Prostate gland (tissue), 2 donors: ENCODE measurements around the gene COIL. TPM values are rescaled to one million over a fixed set of nuclear protein-coding genes. Genes with fewer than 3 reads are reported as not detected.

Experiments used
- DNase-seq: peaks from one replicate; pipeline ENCODE4 v3.0.0-alpha.2; 2019; ENCODE audit warnings: low spot score
- H3K27ac ChIP-seq, 2 donors: fragments of 200-600 bp; sonication (generic); 2 replicates each; pipeline ENCODE4 v1.5.1; 2017 to 2019
- H3K27me3 ChIP-seq: fragments of 200-600 bp; sonication (generic); replicated peaks from 2 replicates; pipeline ENCODE4 v1.5.1; 2019; ENCODE audit not compliant: insufficient read depth
- H3K36me3 ChIP-seq, 2 donors: fragments of 200-600 bp; sonication (generic); 1 replicate in 1 of 2; 2 replicates in 1 of 2; pipeline versions ENCODE4 v1.5.1 to v1.8.1; 2017 to 2019
- H3K4me1 ChIP-seq: fragments of 200-600 bp; sonication (generic); replicated peaks from 2 replicates; pipeline ENCODE4 v1.5.1; 2019
- H3K4me3 ChIP-seq, 2 donors: fragments of 200-600 bp; sonication (generic); 2 replicates each; pipeline ENCODE4 v1.5.1; 2017 to 2019
- H3K9me3 ChIP-seq: fragments of 200-600 bp; sonication (generic); 2 replicates; pipeline ENCODE4 v1.5.1; 2017
- CTCF ChIP-seq, 4 experiments: fragments of 200-600 bp in 2 of 4; fragments of 450-650 bp in 2 of 4; sonication (generic) in 2 of 4; IDR thresholded peaks; 1 replicate in 3 of 4; 2 replicates in 1 of 4; pipeline ENCODE4 v1.5.1; 2016 to 2019; ENCODE audit warnings: antibody characterized with exemption in 4 of 4, mild to moderate bottlenecking in 2 of 4, moderate library complexity in 2 of 4
- POLR2A ChIP-seq: fragments of 450-650 bp; IDR thresholded peaks from one replicate; pipeline ENCODE4 v1.6.1; 2016; ENCODE audit warnings: antibody characterized with exemption, mild to moderate bottlenecking
- POLR2AphosphoS5 ChIP-seq: sonication (generic); formaldehyde crosslinking; IDR thresholded peaks from one replicate; pipeline ENCODE4 v1.6.1; 2017; ENCODE audit warnings: antibody characterized with exemption
- WGBS: methylation state at CpG from one replicate; pipeline ENCODE4 v1.1.5; 2018; 5-methylcytosine and 5-hydroxymethylcytosine counted together
- intact Hi-C: fragments of 100-400 bp; cut with DNase I; formaldehyde crosslinking; loops from one replicate; pipeline ENCODE4 v1.14.2; 2022
- total RNA-seq, 2 donors: library from RNA; depleted of rRNA; stranded (reverse); fragments of >200 nt; gene quantifications; one replicate each; pipeline ENCODE4 v1.1.0, GENCODE V29; 2016

COIL gene
- total RNA-seq, 2 donors from 2014 or later: 14.8 to 22.3 TPM

- H3K27ac ChIP-seq: no peak overlapping the region
- no peaks in the 10 kb centered on the region for H3K4me1 ChIP-seq
- H3K36me3 ChIP-seq: no peaks in the 10 kb centered on the region
- H3K4me3 ChIP-seq: no peak overlapping the region
- TF ChIP-seq POLR2AphosphoS5 (no peak), POLR2A (no peak), CTCF (IDR thresholded peaks at IDR 0.05) (no peak)
- no peaks in the 10 kb centered on the region for H3K27me3 ChIP-seq
- intact Hi-C loops: no loop called here
- no peaks in the 10 kb centered on the region for H3K9me3 ChIP-seq
- no peak for DNase-seq
Measured at GRCh38 chr17:56929362-56929969, 31.4 kb downstream of the COIL start.

- Histone ChIP-seq H3K4me3 (no peak overlapping the region), H3K27me3 (no peaks in the 10 kb centered on the region), H3K36me3 (no peaks in the 10 kb centered on the region), H3K27ac (no peak overlapping the region), H3K9me3 (no peaks in the 10 kb centered on the region), H3K4me1 (no peaks in the 10 kb centered on the region)
- no peak for DNase-seq
- TF ChIP-seq POLR2AphosphoS5 (no peak), POLR2A (no peak), CTCF (IDR thresholded peaks at IDR 0.05) (no peak)
- intact Hi-C loops: no loop called here
- 100% methylated on average over 2 of the region's 2 CpGs for WGBS
Measured at GRCh38 chr17:56928586-56928985, 32.3 kb downstream of the COIL start.

- DNase-seq: no peak
- Histone ChIP-seq H3K27me3 (no peaks in the 10 kb centered on the region), H3K4me1 (no peaks in the 10 kb centered on the region), H3K27ac (no peak overlapping the region), H3K9me3 (no peaks in the 10 kb centered on the region), H3K36me3 (no peaks in the 10 kb centered on the region), H3K4me3 (no peak overlapping the region)
- no peak for TF ChIP-seq POLR2A
- intact Hi-C loops: no loop called here
- WGBS: 43% methylated on average over 2 of the region's 2 CpGs
Measured at GRCh38 chr17:56926704-56927103, 34.1 kb downstream of the COIL start.

GRCh38 chr17:56926270-56926669 is 34.6 kb downstream of the COIL start:
- Histone ChIP-seq H3K9me3 (no peaks in the 10 kb centered on the region), H3K4me1 (no peaks in the 10 kb centered on the region), H3K36me3 (no peaks in the 10 kb centered on the region), H3K27ac (no peak overlapping the region), H3K4me3 (no peak overlapping the region), H3K27me3 (no peaks in the 10 kb centered on the region)
- intact Hi-C loops: no loop called here
- TF ChIP-seq POLR2A: no peak
- TF ChIP-seq POLR2AphosphoS5: no peak
- TF ChIP-seq CTCF (IDR thresholded peaks at IDR 0.05): no peak
- no peak for DNase-seq

GRCh38 chr17:56925088-56925487 is 35.8 kb downstream of the COIL start:
- no peaks in the 10 kb centered on the region for H3K27me3 ChIP-seq
- intact Hi-C loops: no loop called here
- H3K4me1 ChIP-seq: no peaks in the 10 kb centered on the region
- TF ChIP-seq POLR2AphosphoS5: no peak
- no peak for TF ChIP-seq CTCF (IDR thresholded peaks at IDR 0.05)
- no peak for TF ChIP-seq POLR2A
- no peaks in the 10 kb centered on the region for H3K36me3 ChIP-seq
- H3K27ac ChIP-seq: no peak overlapping the region
- no peaks in the 10 kb centered on the region for H3K9me3 ChIP-seq
- DNase-seq: no peak
- no peak overlapping the region for H3K4me3 ChIP-seq
- WGBS: 94% methylated on average over 2 of the region's 2 CpGs
